IPS-15b (cell line): ENCODE measurements around the gene TTLL13.

Experiments
- H3K27me3 ChIP-seq: one replicate; pipeline ENCODE4 v1.6.1; 2013; ENCODE audit warnings: low read length; ENCODE audit not compliant: control insufficient read depth, insufficient read depth
- H3K36me3 ChIP-seq: one replicate; pipeline ENCODE4 v1.6.1; 2013; ENCODE audit warnings: low read length; ENCODE audit not compliant: control insufficient read depth, insufficient read depth
- H3K4me1 ChIP-seq: one replicate; pipeline ENCODE4 v1.6.1; 2013; ENCODE audit warnings: mild to moderate bottlenecking, low read length; ENCODE audit not compliant: control insufficient read depth, insufficient read depth
- H3K4me3 ChIP-seq: one replicate; pipeline ENCODE4 v1.5.1; 2013; ENCODE audit warnings: low read depth, low read length
- H3K9ac ChIP-seq: one replicate; pipeline ENCODE4 v1.6.1; 2013; ENCODE audit warnings: low read depth, mild to moderate bottlenecking, low read length
- H3K9me3 ChIP-seq: one replicate; pipeline ENCODE4 v1.6.1; 2013; ENCODE audit warnings: mild to moderate bottlenecking, low read length; ENCODE audit not compliant: control insufficient read depth, insufficient read depth

TTLL13 gene

GRCh38 chr15:90221246-90221900 lies 28.0 kb upstream of the TTLL13 start:
- Histone ChIP-seq H3K4me3 (no peak overlapping the region), H3K9me3 (no peaks in the 10 kb centered on the region), H3K9ac (no peak overlapping the region), H3K36me3 (peaks cover 34% of the 10 kb centered on the region), H3K27me3 (no peaks in the 10 kb centered on the region), H3K4me1 (no peaks in the 10 kb centered on the region)

- Histone ChIP-seq H3K27me3 (no peaks in the 10 kb centered on the region), H3K4me3 (no peak overlapping the region), H3K4me1 (no peaks in the 10 kb centered on the region), H3K36me3 (peaks cover 39% of the 10 kb centered on the region), H3K9me3 (no peaks in the 10 kb centered on the region), H3K9ac (no peak overlapping the region)
Measured at GRCh38 chr15:90222547-90222946, 26.8 kb upstream of the TTLL13 start.

- Histone ChIP-seq H3K36me3 (peaks cover 45% of the 10 kb centered on the region), H3K9me3 (no peaks in the 10 kb centered on the region), H3K27me3 (no peaks in the 10 kb centered on the region), H3K4me3 (no peak overlapping the region), H3K4me1 (no peaks in the 10 kb centered on the region), H3K9ac (no peak overlapping the region)
Measured at GRCh38 chr15:90223441-90224165, 25.8 kb upstream of the TTLL13 start.

GRCh38 chr15:90225047-90225446 lies 24.3 kb upstream of the TTLL13 start:
- Histone ChIP-seq H3K4me3 (no peak overlapping the region), H3K9ac (no peak overlapping the region), H3K36me3 (peaks cover 48% of the 10 kb centered on the region), H3K9me3 (no peaks in the 10 kb centered on the region), H3K27me3 (no peaks in the 10 kb centered on the region), H3K4me1 (no peaks in the 10 kb centered on the region)

GRCh38 chr15:90225504-90226234 lies 23.7 kb upstream of the TTLL13 start:
- H3K9me3 ChIP-seq = no peaks in the 10 kb centered on the region
- no peak overlapping the region for H3K9ac ChIP-seq
- H3K4me1 ChIP-seq = no peaks in the 10 kb centered on the region
- peaks cover 48% of the 10 kb centered on the region for H3K36me3 ChIP-seq
- H3K4me3 ChIP-seq = no peak overlapping the region
- H3K27me3 ChIP-seq = no peaks in the 10 kb centered on the region

GRCh38 chr15:90227336-90227735 lies 22.0 kb upstream of the TTLL13 start:
- Histone ChIP-seq H3K9ac (no peak overlapping the region), H3K4me1 (no peaks in the 10 kb centered on the region), H3K36me3 (peaks cover 48% of the 10 kb centered on the region), H3K9me3 (no peaks in the 10 kb centered on the region), H3K4me3 (no peak overlapping the region), H3K27me3 (no peaks in the 10 kb centered on the region)

- Histone ChIP-seq H3K36me3 (peaks cover 47% of the 10 kb centered on the region), H3K27me3 (no peaks in the 10 kb centered on the region), H3K4me1 (no peaks in the 10 kb centered on the region), H3K4me3 (no peak overlapping the region), H3K9ac (no peak overlapping the region), H3K9me3 (no peaks in the 10 kb centered on the region)
Measured at GRCh38 chr15:90227816-90228772, 21.3 kb upstream of the TTLL13 start.

- no peak overlapping the region for H3K9ac ChIP-seq
- H3K4me3 ChIP-seq = no peak overlapping the region
- H3K36me3 ChIP-seq = peaks cover 38% of the 10 kb centered on the region
- H3K4me1 ChIP-seq = no peaks in the 10 kb centered on the region
- H3K9me3 ChIP-seq = no peaks in the 10 kb centered on the region
- no peaks in the 10 kb centered on the region for H3K27me3 ChIP-seq
Measured at GRCh38 chr15:90228960-90229359, 20.4 kb upstream of the TTLL13 start.

- no peak overlapping the region for H3K4me3 ChIP-seq
- no peak overlapping the region for H3K9ac ChIP-seq
- no peaks in the 10 kb centered on the region for H3K9me3 ChIP-seq
- no peaks in the 10 kb centered on the region for H3K4me1 ChIP-seq
- no peaks in the 10 kb centered on the region for H3K27me3 ChIP-seq
- H3K36me3 ChIP-seq = peaks cover 27% of the 10 kb centered on the region
Measured at GRCh38 chr15:90230071-90230494, 19.3 kb upstream of the TTLL13 start.

- H3K4me1 ChIP-seq = no peaks in the 10 kb centered on the region
- no peak overlapping the region for H3K4me3 ChIP-seq
- no peaks in the 10 kb centered on the region for H3K27me3 ChIP-seq
- H3K36me3 ChIP-seq = peaks cover 22% of the 10 kb centered on the region
- no peak overlapping the region for H3K9ac ChIP-seq
- H3K9me3 ChIP-seq = no peaks in the 10 kb centered on the region
Measured at GRCh38 chr15:90230610-90231009, 18.7 kb upstream of the TTLL13 start.
